ENCODE results near the gene CAMK1D. TPM values are rescaled to one million over a fixed set of nuclear protein-coding genes. Genes with fewer than 3 reads are reported as not detected.

CAMK1D gene
- total RNA-seq, 2 experiments from 2014 or later = 19.0 to 25.6 TPM

DNA sequence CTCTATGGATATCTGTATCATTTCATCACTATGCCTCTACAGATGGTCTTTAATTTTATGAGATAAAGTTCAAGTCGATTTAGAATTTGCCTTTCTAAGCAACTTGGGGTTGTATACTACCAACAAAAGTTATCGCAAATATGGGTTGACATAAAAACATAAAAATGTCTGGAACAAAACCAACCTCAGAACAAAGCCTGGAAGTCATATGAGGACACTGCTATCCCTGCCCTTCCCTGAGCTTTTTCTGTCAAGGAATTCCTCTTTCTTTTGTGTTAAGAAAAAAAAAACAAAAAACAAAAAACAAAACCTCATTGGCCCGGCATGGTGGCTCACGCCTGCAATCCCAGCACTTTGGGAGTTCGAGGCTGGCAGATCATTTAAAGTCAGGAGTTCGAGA lies 319.3 kb downstream of the CAMK1D start:
- H2AFZ ChIP-seq (ENCODE audit: low read length) = no peak overlapping the region
- H3K4me2 ChIP-seq (ENCODE audit: low read length) = no peak overlapping the region
- no TSS peak for BruUV-seq (replicated peaks)
- H3K36me3 ChIP-seq (ENCODE audit: insufficient read depth, low read length) = peaks cover 8% of the 10 kb centered on the region; the same call in 1 of the 2 replicates
- no peak for DNase-seq (ENCODE audit: low spot score)
- CTCF ChIA-PET (ENCODE audit: unreplicated experiment) = interaction anchor here (1.1 kb wide), 1 partner anchor 12 kb away, joined by 3 read pairs; no protein-coding TSS in a partner anchor
- no peak overlapping the region for H3K27ac ChIP-seq (ENCODE audit: low read depth, low read length, poor library complexity, severe bottlenecking)
- H3K4me3 ChIP-seq (ENCODE audit: low read depth, low read length, poor library complexity, severe bottlenecking) = no peak overlapping the region
- TF ChIP-seq, protein P1, sequence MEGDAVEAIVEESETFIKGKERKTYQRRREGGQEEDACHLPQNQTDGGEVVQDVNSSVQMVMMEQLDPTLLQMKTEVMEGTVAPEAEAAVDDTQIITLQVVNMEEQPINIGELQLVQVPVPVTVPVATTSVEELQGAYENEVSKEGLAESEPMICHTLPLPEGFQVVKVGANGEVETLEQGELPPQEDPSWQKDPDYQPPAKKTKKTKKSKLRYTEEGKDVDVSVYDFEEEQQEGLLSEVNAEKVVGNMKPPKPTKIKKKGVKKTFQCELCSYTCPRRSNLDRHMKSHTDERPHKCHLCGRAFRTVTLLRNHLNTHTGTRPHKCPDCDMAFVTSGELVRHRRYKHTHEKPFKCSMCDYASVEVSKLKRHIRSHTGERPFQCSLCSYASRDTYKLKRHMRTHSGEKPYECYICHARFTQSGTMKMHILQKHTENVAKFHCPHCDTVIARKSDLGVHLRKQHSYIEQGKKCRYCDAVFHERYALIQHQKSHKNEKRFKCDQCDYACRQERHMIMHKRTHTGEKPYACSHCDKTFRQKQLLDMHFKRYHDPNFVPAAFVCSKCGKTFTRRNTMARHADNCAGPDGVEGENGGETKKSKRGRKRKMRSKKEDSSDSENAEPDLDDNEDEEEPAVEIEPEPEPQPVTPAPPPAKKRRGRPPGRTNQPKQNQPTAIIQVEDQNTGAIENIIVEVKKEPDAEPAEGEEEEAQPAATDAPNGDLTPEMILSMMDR (conservative IDR thresholded peaks at IDR 0.05; ENCODE audit: low read length) = no peak
- no peak for TF ChIP-seq EZH2phosphoT487 (IDR thresholded peaks at IDR 0.05; ENCODE audit: borderline replicate concordance, low read depth, low read length)
- no peaks in the 10 kb centered on the region for H3K9me3 ChIP-seq (ENCODE audit: low read length)
- intact Hi-C loops (cut with micrococcal nuclease; ENCODE audit: unreplicated experiment) = no loop called here
- no peaks in the 10 kb centered on the region for H3K9me2 ChIP-seq (ENCODE audit: insufficient read depth, low read length)
- no peaks in the 10 kb centered on the region for H3K4me1 ChIP-seq (ENCODE audit: insufficient read depth, low read length, poor library complexity, severe bottlenecking)
- H4K20me1 ChIP-seq (ENCODE audit: insufficient read depth, low read length) = no peaks in the 10 kb centered on the region
- POLR2A ChIA-PET = interaction anchor here (0.6 kb wide), 1 partner anchor 674 kb away, joined by 4 read pairs; no protein-coding TSS in a partner anchor
- H3K79me2 ChIP-seq (ENCODE audit: insufficient read depth, low read depth, low read length) = no peaks in the 10 kb centered on the region

DNA sequence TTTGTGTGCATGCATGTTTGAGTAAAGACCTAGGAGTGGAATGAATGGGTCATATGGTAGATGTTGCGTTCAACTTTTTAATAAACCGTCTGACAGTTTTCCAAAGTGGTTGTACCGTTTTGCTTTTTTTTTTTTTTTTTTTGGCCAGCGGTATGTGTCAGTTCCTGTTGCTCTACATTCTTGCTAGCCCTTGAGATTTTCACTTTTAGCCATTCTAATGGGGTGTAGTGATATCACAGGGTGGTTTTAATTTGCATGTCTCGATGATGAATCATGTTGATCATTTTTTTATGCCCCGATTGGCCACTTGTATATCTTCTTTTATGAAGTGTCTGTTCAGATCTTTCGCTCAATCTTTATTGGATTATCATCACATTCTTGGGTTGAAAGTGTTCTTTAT lies 320.7 kb downstream of the CAMK1D start:
- H4K20me1 ChIP-seq (ENCODE audit: insufficient read depth, low read length) = no peaks in the 10 kb centered on the region
- H3K9me2 ChIP-seq (ENCODE audit: insufficient read depth, low read length) = no peaks in the 10 kb centered on the region
- TF ChIP-seq, protein P1 (conservative IDR thresholded peaks at IDR 0.05; ENCODE audit: low read length) = no peak
- TF ChIP-seq EZH2phosphoT487 (IDR thresholded peaks at IDR 0.05; ENCODE audit: borderline replicate concordance, low read depth, low read length) = no peak
- intact Hi-C loops (cut with micrococcal nuclease; ENCODE audit: unreplicated experiment) = no loop called here
- BruUV-seq (replicated peaks) = no TSS peak
- no peak overlapping the region for H3K27ac ChIP-seq (ENCODE audit: low read depth, low read length, poor library complexity, severe bottlenecking)
- no peaks in the 10 kb centered on the region for H3K9me3 ChIP-seq (ENCODE audit: low read length)
- no peak for DNase-seq (ENCODE audit: low spot score)
- no peak overlapping the region for H3K4me2 ChIP-seq (ENCODE audit: low read length)
- ChIA-PET CTCF (ENCODE audit: unreplicated experiment) (no interaction called here), POLR2A (no interaction called here)
- no peak overlapping the region for H2AFZ ChIP-seq (ENCODE audit: low read length)
- no peaks in the 10 kb centered on the region for H3K79me2 ChIP-seq (ENCODE audit: insufficient read depth, low read depth, low read length)
- no peak overlapping the region for H3K4me3 ChIP-seq (ENCODE audit: low read depth, low read length, poor library complexity, severe bottlenecking)
- H3K36me3 ChIP-seq (ENCODE audit: insufficient read depth, low read length) = peaks cover 8% of the 10 kb centered on the region; the same call in 1 of the 2 replicates
- no peaks in the 10 kb centered on the region for H3K4me1 ChIP-seq (ENCODE audit: insufficient read depth, low read length, poor library complexity, severe bottlenecking)

DNA sequence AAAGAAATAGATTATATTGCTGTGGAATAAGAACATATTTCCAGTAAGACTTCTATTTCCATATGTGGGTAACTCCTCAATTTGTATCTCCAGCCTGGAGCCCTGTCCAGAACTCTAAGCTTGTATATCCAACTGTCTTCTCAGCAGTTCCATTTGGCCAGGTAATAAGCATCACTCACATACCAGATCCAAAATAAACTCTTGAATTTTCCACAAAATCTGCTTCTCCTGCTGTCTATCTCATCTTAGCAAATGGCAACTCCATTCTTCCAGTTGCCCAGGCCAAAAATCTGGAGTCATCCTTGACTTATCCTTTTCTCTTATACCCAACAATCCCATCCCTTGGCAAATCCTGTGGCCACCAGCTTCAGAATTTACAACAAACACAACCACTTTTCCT lies 325.8 kb downstream of the CAMK1D start:
- TF ChIP-seq, protein P1 (conservative IDR thresholded peaks at IDR 0.05; ENCODE audit: low read length) = no peak
- no peak for TF ChIP-seq EZH2phosphoT487 (IDR thresholded peaks at IDR 0.05; ENCODE audit: borderline replicate concordance, low read depth, low read length)
- no TSS peak for BruUV-seq (replicated peaks)
- no peaks in the 10 kb centered on the region for H3K79me2 ChIP-seq (ENCODE audit: insufficient read depth, low read depth, low read length)

More for the DNA sequence above, 325.8 kb downstream of the CAMK1D start:
- no peak overlapping the region for H3K27ac ChIP-seq (ENCODE audit: low read depth, low read length, poor library complexity, severe bottlenecking)
- POLR2A ChIA-PET = no interaction called here
- no peaks in the 10 kb centered on the region for H4K20me1 ChIP-seq (ENCODE audit: insufficient read depth, low read length)
- no peak overlapping the region for H2AFZ ChIP-seq (ENCODE audit: low read length)
- CTCF ChIA-PET (ENCODE audit: unreplicated experiment) = no interaction called here
- no peaks in the 10 kb centered on the region for H3K9me3 ChIP-seq (ENCODE audit: low read length)
- no peak overlapping the region for H3K4me2 ChIP-seq (ENCODE audit: low read length)
- no peak overlapping the region for H3K4me3 ChIP-seq (ENCODE audit: low read depth, low read length, poor library complexity, severe bottlenecking)
- intact Hi-C loops (cut with micrococcal nuclease; ENCODE audit: unreplicated experiment) = no loop called here
- no peaks in the 10 kb centered on the region for H3K36me3 ChIP-seq (ENCODE audit: insufficient read depth, low read length)
- H3K9me2 ChIP-seq (ENCODE audit: insufficient read depth, low read length) = no peaks in the 10 kb centered on the region
- DNase-seq (ENCODE audit: low spot score) = no peak
- H3K4me1 ChIP-seq (ENCODE audit: insufficient read depth, low read length, poor library complexity, severe bottlenecking) = no peaks in the 10 kb centered on the region

All from OCI-LY7 (cell line).